GM19468 (cell line): ENCODE results near the gene TMEM18.

Source experiments
- ATAC-seq: cut with Tn5 transposase; IDR thresholded peaks from one replicate; pipeline ENCODE4 v1.9.1; 2021; ENCODE audit warnings: mild to moderate bottlenecking, moderate library complexity, moderate number of reproducible peaks; ENCODE audit not compliant: unreplicated experiment; ENCODE audit errors: extremely low read depth

The TMEM18 gene

DNA sequence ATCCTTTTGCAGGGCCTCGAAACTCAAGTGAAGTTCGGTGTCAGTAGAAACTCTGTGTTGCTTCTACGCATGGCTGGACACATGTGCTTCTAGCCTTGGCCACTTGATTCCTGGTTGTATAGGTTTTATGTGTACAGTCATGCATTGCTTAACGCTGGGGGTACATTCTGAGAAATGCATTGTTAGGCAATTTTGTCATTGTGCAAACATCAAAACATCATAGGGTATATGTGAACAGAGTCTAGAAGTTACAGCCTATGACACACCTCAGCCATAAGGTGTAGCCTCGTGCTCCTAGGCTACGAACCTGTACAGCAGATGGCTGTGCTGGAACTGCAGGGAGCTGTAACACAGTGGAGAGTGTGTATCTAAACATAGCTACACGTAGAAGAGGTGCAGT, 39.4 kb downstream of the TMEM18 start:
- ATAC-seq = no peak

DNA sequence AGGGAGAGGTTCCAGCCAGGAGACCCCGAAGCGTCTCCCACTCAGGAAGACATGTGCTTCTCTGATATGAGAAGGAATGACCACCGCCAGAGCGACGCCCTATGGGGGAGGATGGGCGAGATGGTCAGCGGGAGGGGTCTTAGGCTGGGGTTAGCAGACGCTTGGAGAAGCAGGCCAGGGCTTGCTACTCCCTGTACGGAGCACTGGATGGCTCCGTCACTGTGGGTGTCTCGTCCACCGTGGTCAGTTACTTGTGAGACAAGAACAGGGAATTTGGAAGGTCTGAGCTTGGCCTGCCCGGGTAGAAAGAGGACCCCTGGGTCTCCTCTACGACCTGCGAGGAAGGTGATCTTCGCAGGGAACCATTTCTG, 39.8 kb downstream of the TMEM18 start:
- ATAC-seq = no peak

DNA sequence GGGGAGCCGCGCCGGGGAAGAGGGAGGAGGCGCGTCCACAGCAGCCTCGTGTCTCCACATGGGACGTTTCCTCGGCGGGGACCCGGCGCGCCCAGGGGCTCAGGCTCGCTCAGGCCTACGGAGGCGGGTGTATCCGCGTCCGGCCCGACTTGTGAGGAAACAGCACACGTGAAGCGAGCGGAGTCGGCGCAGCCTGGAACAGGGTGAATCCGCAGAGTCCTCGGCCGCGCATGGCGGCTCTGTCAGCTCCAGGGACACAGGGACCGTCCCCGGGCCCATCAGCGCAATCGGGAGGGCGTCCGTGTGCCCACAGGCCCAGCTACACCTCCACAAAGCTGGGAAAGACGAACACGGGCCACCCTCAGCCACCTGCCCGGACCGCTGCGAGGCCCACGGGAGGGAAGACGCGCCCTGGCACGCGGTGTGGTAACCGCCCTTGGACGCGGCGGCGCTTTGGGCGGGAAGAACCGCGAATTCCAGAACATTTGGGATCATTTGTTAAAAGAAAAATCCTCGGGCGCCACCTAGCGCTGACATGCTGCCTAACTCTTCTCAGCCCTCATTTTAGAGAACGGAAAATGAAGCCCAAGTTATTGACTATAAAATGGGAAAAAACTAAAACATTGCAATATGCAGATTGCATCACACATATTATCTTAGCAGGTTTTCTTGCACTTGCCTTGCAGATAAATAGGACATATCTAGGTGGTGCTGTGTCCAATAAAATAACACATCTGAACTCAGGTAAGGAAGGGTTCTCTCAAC, 40.4 kb downstream of the TMEM18 start:
- peak; percentile 26 for ATAC-seq

DNA sequence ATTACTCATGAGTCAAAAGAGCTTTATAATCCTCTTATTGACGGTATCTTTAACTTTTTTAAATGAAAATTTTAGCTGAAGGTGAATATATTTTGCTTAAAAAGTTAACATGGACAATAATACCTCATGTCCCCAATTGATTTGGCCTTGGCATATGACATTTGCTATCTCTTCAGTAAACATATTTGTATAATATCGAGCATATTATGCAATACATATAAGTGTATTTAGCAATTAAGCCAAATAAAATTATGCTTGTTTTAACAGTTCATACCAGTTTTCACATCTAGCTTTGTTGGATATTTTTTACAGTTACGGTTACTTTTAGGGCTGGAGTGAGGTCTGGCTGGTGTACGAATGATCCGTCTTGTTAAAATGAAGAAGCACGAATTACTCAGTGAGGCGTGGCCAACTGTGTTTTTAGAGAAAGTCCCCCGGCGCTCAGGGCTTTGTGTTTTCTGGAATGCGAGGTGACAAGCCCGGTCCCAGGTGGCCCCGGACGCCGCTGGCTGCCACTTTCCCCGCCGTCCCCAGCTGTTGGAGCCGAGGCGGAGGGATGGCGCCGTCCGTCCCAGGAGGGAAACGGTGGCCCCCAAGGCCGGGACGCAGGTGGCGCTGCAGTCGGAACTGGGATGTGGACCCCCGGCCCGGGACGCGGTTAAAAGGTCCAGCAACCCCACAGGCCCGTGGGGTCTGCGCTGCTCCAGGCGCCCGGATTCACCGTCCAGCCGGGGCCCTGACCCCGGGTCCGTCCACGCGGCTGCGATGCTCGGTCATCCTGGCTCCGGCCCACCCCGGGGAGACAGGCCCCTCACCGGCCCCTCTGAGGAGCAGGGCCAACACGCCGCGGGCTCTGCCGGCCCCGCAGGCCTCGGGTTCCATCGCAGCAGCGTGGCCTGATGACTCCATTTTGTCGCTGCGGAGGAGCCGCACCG, 41.3 kb downstream of the TMEM18 start:
- no peak for ATAC-seq

DNA sequence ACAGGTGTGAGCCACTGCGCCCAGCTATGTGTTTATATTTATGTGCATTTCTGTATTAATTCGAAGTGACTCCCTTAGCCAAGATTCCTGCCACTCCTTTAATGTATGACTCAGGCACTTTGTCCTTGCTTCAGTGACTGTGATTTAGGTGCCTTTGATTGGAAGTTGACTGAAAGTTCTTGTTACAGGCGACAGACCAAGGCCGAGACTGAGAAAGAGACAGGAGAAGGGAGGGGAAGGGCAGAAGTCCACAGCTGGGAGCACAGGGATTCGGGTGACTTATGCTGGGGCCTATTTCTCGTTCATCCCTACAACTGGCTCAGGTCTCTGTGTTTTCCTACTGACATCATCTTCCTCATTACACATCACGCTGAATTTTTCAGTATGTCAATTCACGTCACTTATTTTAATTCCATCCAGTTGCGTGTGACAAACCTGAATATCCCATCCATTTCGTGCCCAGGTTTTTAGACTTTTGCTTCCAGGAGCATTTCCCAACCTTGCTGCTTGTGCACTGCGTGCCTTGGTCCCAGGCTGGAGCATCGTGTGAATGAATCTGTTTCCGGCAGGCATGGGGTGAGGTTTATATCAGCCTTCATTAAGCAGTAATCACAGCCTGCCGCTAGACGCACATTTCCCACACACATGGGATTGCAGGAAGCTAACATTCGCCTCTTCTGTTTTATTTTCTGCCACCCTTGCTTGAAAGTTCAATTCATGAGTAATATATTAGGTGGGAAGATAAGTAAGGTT, 42.4 kb downstream of the TMEM18 start:
- no peak for ATAC-seq

DNA sequence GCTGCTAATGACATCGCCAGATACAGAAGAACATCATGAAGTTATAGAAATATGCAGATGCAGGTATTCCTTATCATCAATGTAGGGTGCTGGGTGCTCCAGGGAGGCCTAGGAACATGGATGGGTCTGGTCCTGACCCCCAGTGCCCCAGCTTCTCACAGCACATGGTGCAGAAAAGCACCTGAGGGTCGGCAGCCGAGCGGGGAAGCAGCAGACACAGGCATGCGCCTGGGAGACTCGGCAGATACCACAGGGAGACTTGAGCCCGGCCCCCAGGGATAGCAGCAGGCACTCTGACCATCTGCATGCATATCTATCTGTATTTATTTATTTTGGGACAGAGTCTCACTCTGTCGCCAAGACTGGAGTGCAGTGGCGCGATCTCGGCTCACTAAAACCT, 43.2 kb downstream of the TMEM18 start:
- ATAC-seq = no peak

DNA sequence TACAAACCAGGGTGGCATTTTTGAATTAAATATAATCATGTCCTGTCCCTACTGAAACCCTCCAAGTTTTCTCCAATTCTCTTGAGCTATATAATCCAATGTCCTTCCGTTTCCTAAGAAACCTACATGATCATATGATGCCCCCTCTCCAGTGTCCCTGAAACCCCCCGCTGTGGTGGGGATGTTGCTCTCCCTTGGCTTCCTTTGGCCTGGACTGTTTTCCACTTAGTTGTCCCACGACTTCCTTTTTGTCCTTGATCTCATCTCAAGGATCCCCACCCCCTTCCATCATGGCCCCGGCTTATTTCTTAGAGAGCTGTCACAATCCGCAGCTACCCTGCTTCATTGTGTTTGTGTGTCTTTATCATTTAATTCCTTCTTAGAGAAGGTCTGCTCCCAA, 43.8 kb downstream of the TMEM18 start:
- ATAC-seq = no peak

DNA sequence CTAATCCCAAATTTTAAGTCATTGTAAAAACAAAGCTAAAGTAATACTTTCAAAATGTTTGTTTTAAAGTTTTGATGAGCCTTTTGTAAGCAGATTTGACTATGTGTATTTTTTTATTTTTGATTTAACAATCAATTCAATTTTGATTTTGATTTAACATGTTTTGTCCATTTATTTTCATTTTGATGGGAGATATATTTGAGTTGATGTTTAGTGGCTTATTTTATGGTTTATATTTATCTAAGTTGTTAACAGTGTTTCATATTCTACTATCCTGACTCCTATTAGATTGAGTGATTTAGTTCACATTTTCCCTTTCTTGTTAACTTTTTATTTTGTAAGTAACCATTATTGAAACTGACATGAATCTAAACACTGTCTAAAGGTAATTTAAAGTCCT, 44.7 kb downstream of the TMEM18 start:
- no peak for ATAC-seq

DNA sequence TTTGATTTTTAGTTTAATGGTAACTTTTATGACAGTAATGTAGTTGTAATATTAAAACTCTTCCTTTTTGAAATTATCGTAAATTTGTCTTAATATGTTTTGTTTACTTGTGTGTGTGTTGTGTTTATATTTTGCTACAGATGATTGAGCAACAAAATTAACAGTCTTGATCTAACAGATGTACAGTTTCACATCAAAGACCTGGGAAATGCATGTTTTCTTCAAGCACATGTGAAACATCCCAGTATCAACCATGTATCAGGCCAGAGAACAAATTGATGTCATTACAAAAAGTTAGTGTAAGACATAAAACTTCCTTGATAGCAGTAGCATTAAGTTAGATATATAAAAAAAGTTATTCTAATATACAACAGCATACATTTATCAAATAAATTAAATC, 45.5 kb downstream of the TMEM18 start:
- no peak for ATAC-seq

DNA sequence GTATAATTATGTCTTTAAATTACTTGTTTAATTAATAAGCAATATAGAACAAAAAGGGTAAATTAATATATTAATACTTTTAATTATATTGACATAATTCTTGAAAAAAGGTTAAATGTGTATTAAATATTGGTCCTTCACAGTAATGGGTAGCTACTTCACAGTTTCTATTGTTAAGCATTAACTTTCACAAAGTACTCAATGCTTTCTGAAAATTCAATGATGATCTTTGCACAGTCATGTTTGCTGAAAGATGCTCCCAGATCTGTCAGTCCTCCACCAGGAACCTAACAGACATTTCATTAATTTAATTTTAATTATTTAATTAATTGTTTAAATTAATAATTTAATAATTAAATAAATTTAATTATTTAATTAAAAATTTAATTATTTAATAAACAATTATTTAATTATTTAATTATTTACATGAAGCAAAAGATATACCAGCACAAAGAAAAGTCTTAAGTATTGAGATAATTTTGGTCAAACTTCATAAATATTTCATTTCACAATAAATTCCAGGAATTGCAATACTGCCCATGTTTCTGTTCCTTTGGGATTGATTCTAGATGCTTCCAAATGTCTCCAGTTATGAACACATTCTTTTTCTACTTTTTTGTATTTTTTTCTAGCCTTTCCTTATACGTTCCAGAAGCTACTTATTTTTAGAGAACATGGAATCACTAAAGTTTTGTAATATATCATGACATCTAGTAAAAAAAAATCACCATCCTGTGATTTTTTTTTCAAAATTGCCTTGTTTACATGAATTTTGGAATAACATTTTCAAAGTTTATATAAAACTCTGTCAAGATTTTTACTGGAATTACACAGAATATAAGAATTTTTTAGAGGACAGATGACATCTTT, 46.5 kb downstream of the TMEM18 start:
- ATAC-seq = no peak

DNA sequence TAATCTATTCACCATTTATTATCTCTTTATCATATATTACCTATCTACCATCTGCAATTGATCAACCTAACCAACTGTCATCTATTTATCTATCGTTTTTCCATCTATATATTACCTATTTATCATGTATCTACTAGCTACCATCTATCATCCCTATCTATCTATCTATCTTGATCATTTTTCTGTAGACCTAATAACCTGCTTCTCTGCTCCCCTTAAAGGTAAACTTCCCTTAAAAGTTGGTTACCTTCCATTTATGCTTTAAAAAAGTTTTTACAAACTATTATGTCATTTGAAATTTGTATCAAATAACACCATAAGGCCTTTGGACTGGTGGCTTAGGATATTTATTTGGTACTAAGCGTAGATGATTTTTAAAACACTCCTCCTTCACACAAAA, 47.2 kb downstream of the TMEM18 start:
- no peak for ATAC-seq

DNA sequence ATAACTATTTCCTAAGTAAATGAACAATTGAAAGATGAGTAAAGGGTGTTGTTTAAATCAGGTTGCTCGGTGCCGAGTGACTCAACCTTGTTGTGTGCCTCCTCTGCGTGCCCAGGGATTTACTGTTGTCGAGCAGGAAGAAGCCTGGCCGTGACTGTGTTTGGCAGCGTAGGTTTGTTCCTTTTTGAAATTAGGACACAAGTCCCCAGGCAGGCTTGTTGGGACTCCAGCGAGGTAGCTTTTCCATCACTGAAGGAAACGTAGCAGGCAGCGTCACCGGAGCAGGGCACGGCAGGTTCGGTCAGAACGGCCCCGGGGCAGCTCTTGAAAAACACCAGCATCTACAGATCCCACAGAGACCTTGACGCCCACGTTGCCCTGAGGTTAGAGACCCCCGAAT, 48.6 kb downstream of the TMEM18 start:
- ATAC-seq = no peak

DNA sequence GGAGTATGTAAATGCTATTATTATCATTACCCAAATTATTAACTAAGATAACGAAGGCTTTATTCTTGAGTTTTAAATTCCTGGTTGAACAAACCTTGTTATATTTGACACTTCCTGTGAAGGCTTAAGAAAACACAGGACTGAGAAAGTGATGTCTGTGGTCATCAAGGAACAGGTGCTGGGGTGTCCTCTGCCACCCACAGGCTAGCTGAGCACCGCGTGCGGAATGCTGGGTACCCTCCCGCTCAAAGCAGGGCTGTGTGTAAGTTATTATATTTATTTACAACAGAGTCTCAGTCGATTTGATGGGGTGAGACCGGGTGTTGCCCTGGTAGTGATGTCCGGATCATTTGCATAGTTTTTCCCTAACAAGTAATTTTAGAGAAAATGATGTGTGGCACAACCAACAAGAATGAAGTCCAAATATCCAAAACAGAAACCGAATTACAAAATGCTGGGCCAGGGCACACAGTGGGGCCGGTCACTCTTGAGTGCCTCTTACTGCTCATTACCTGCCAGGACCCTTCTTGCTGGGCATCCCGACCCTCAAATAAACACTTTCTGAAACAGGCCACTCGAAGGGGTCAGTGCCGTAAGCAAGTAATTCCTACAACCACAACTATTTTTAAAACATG, 49.2 kb downstream of the TMEM18 start:
- ATAC-seq = no peak

DNA sequence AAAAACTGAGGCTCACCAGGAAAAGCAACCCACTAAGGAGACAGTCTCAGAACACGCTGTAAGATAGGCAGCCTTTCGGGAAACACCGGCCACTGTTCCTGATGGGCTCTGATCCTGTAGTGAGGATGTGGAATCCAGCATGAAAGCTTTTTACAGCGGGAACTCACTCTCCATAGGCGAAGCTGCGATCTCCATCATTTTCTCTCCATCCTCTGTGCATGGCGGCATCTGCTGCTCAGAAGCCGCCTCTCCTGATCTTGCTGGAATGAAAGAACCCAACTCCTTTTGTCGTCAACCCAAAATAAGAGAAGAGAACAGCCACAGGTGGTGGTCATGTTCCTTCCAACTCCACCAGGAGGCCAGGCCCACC, 49.9 kb downstream of the TMEM18 start:
- no peak for ATAC-seq

DNA sequence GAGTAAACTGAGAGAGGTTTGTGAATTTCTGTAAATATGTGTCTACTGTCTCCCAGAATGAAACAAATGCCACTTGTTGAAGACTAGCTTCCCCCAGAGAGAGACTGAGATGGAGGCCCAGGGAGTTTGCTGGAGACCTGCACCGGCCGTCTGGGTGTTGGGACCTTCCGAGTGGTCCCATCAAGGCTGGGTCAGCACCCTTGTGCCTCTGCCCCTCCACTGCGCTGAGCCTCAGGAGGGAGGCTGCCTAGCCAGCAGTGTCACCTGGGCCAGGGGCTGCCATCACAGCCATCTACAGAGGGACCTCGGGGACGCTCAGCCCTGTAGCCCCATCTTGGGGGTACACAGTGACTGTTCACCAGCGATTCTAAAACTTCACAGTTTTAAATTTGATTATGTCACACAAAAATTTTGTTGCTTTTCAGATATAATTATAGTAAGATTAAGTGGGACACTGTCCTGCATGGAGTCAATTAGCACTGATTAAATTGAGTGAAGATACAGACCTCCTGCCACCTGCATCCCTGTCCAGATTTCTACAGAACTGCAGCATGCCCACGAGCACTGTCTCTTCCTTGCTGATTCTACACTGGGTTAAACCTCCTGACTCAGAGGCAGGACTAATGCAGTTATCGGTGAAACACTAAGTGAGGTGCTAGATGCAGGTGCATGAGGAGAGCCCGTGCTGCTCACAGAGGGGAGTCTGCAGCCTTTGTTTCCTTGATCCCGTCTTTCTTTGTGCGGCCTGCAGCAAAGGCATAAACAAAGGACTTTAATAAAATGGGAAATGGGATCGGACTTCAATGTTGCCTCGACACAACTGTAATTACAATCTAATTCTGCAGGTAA, 50.5 kb downstream of the TMEM18 start:
- no peak for ATAC-seq

DNA sequence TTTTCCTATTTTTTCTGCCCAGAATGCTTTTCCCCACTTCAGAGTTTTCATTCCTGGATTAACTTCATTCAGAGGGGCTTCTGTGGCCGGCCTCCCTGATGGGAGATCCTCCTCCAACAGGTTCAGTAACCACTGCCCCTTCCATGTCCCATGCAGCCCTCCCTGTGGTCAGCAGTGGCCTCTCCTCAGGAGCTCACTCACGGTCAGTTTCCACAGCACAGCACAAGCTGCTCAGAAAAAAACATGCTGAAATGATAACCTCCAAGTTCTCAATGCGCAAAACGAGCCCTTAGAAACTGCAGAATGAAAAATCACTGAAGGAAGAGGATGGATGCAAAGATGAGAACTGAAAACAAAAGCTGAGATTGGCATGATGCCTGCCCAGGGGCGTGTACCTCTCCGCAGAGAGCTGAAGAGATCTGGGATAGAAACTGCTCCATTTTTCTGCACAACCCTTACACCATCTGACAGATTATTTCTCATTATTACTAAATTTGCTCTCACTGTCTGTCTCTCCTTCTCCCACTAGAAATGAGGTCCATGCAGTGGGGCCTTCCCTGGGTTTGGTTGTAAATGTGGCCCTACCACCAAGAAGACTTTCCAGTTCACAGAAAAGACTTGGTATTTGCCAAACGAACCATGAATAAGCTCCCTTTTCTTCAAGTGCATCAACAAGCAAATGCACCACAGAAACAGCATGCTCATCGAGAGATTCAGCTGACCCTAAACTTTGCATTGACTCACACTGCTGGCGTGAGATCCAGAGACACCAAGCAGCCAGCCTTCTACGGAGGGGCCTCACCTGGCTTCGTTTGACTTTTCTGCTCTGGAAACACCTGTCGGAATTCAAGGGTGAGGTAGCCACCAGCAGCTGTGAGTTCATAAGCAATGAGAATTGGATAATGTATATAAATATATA, 51.5 kb downstream of the TMEM18 start:
- no peak for ATAC-seq

DNA sequence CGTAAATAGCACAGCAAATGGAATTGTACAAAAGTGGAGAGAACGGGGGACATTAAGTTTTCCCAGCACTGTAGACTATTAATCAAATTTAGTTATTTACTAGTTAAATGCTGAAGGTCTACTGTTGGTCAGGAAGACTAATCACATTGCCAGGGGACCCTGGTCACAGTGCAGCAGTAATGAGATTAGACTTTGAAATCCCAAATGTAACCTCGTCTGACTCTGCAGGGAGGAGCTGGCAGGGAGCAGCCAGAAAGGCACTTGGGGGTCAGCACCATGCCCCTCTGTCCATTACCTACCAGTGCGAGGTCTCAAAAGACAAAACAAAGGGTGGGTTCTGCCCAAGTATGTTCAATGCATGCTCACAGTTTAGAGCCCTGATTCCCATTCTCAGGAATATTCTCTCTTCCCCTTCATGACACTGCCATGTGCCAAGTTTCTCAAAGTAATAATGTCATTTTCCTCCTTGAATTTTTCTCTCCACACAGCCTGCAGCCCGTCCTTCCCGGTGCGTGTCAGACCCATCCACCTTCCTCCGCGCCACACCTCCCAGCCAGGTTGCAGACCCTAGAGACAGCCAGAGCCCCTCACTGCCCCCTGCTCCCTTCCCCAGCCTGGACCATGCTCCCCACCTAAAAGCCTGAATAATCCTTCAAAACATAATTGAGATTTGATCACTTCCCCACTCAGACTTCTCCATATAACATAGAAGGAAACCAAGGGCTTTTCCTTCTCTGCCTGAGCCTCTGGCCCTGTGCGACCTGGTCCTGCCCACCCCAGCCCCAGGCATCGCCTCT, 52.5 kb downstream of the TMEM18 start:
- ATAC-seq = no peak
